ENCODE results near the gene NEAT1.

NEAT1 gene

DNA sequence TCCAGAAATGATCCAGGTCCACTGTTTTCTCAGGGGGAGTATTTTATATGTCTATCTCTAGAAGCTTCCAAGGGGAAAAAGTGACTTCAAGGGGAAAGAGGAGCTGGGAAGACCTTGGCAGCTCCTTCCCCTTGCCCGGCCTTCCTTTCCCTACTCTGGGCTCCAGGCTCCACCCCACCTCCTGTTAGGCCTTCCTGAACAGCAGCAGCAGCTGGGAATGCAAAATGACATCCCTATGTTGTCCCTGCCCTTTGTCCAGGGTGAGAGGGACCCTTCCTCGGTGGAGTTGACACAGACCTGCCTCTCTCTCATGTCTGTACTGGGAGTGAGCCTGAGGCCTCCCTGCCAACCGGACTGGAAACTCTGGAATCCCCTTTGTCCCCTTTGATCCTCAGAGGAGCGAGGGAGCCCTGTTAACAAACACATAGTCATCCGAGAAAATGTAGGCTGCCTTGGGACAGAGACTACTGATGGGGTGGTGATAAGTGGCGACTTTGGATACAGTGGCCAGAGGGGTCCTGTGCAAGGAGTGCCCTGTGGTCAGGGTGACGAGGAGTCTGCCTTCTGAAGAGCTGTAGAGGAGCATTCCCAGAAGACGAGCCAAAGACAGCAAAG, 67.2 kb downstream of the NEAT1 start:
- no peak overlapping the region for H3K4me3 ChIP-seq (ENCODE audit: control insufficient read depth, low read depth, low read length)
- DNase-seq (ENCODE audit: low read depth), result peak; percentile 54
- TF ChIP-seq, protein P1, sequence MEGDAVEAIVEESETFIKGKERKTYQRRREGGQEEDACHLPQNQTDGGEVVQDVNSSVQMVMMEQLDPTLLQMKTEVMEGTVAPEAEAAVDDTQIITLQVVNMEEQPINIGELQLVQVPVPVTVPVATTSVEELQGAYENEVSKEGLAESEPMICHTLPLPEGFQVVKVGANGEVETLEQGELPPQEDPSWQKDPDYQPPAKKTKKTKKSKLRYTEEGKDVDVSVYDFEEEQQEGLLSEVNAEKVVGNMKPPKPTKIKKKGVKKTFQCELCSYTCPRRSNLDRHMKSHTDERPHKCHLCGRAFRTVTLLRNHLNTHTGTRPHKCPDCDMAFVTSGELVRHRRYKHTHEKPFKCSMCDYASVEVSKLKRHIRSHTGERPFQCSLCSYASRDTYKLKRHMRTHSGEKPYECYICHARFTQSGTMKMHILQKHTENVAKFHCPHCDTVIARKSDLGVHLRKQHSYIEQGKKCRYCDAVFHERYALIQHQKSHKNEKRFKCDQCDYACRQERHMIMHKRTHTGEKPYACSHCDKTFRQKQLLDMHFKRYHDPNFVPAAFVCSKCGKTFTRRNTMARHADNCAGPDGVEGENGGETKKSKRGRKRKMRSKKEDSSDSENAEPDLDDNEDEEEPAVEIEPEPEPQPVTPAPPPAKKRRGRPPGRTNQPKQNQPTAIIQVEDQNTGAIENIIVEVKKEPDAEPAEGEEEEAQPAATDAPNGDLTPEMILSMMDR (conservative IDR thresholded peaks at IDR 0.05; ENCODE audit: control insufficient read depth, insufficient read depth, low read depth, low read length), result no peak

DNA sequence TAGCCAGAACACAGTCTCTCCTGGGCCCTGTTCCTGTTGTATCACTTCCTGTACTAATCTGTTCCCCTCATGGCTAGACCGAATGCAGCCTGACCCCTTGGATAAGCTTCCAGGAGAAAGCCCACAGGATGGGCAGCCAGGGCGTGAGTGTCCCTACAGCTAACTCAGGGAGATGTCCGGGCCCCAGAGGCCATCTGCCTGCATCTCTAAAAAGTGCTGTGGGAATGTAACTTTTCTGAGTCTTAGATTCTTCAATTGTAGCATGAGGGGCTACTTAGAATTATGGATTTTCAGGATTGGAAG, 68.5 kb downstream of the NEAT1 start:
- no peak overlapping the region for H3K4me3 ChIP-seq (ENCODE audit: control insufficient read depth, low read depth, low read length)
- no peak for DNase-seq (ENCODE audit: low read depth)
- TF ChIP-seq, protein P1 (conservative IDR thresholded peaks at IDR 0.05; ENCODE audit: control insufficient read depth, insufficient read depth, low read depth, low read length), result no peak

DNA sequence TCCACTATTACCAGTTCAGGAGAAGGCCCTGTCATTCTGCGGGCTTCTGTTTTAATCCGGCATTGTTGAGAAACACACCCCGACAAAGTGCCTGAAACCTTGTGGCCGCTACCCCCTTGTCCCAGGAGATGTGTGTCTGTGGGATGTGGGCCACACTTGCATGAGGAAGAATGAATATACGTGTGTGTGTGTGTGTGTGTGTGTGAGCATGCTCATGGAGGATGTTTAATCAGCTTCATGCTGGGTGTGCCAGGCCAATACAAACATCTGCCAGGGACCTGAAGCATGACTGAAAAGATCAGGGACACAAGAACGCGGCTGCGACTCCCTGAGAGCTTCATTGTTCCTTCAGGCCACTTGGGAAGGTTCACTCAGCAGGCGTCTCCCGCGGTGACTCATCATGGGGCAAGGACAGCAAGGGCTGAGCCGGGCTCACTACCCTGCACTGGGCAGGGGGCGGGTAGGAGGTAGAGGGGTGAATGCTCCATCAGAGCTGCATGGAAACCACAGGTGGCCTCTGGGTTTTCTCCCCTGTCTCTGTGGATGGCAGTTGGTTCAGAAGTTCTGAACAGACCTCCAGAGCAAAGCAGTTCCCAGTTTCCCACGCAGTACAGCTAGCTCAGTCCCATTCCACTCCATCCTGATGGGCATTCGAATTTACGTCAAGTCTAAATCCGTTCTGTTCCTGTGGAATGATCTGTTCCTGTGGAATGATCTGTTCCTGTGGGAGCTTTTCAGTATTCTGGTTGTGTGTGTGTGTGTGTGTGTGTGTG, 69.2 kb downstream of the NEAT1 start:
- no peak overlapping the region for H3K4me3 ChIP-seq (ENCODE audit: control insufficient read depth, low read depth, low read length)
- DNase-seq (ENCODE audit: low read depth), result peak; percentile 99
- TF ChIP-seq, protein P1 (conservative IDR thresholded peaks at IDR 0.05; ENCODE audit: control insufficient read depth, insufficient read depth, low read depth, low read length), result no peak

DNA sequence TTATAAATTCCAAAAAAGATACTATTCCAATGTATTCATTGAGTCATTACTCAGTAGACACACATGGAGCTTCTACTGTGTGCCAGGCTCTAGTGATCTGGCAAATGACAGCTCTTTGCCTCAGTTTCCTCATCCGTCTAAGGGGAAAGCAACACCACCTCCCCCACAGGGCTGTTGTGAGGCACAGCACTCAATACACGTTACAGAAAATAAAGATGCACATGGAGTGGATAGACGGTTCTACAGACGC, 69.7 kb downstream of the NEAT1 start:
- H3K4me3 ChIP-seq (ENCODE audit: control insufficient read depth, low read depth, low read length), result peak overlapping the region; percentile 15
- TF ChIP-seq, protein P1 (conservative IDR thresholded peaks at IDR 0.05; ENCODE audit: control insufficient read depth, insufficient read depth, low read depth, low read length), result no peak

DNA sequence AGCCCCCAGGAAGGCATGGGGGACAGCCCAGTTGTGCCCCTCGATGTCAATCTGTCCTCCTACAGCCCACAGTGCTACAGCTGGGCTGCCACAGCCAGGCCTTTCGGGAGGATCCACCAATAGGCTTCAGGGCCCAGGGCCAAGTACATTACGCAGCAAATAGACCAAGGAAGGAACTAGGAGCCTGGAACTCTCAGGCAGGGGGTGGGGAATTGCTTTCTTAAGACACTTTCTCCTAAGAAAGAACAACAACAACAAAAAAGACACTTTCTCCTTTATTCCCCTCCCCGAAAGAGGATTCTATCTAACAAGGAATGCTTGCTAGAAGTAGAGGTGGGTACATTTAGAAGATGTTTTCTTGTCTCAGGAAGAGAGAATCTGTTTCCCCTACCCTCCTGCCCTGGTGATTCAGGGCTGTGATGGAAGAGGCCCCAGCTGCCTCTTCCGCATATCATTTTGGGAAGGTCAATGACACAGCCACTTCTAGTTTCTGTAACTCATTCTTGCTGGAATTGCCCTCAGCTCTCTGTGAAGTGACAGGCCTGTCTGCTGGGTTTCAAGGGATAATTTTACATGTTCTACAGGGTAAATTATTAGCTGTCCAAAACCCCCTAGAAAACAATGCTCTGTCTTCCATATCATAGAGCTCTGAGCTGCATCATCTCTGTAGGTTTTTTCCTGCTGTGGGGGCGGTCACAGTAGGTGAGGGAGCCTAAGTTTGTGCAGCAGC, 70.2 kb downstream of the NEAT1 start:
- peak overlapping the region; percentile 19 for H3K4me3 ChIP-seq (ENCODE audit: control insufficient read depth, low read depth, low read length)
- TF ChIP-seq, protein P1 (conservative IDR thresholded peaks at IDR 0.05; ENCODE audit: control insufficient read depth, insufficient read depth, low read depth, low read length), result no peak
- peak; percentile 91 for DNase-seq (ENCODE audit: low read depth)

More for the DNA sequence above, 69.7 kb downstream of the NEAT1 start:
- no peak for DNase-seq (ENCODE audit: low read depth)

DNA sequence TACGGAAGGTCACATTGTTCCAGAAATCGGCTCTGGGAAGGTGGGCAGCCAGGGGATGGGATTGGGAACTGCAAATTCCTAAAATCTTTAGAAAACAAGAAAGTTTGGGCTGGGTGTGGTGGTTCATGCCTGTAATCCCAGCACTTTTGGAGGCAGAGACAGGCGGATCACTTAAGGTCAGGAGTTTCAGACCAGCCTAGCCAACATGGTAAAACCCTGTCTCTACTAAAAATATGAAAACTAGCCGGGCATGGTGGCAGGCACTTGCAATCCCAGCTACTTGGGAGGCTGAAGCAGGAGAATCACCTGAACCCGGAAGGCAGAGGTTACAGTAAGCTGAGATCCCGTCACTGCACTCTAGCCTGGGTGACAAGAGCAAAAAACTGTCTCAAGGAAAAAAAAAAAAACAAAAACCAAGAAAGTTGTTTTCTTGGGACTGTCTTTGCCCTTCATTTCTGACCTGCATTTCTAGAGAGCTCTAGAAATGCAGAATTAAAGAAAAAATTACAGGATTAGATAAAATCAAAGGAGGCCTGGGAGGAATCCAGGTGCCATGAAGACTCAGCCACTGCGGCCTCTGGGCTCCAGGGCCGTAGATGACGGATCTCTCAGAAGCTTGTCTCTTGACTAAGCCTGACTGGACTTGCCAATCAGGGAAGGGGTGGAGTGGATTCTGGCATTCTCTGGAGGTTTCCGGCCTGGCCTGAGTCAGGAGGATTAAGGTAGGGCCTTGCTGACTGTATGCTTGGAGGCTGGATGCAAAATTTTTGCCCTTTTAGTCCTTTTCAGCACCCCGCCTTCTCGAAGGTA, 71.0 kb downstream of the NEAT1 start:
- H3K4me3 ChIP-seq (ENCODE audit: control insufficient read depth, low read depth, low read length), result peak overlapping the region; percentile 19
- peak; percentile 99 for DNase-seq (ENCODE audit: low read depth)
- TF ChIP-seq, protein P1 (conservative IDR thresholded peaks at IDR 0.05; ENCODE audit: control insufficient read depth, insufficient read depth, low read depth, low read length), result no peak

Data from fibroblast of mammary gland (primary cell).